Medulla oblongata (tissue), 1 donor: ENCODE results near the gene GSKIP.
A peak's percentile ranks its signal among the peaks of the same experiment; 100 is the strongest.

Source experiments
- DNase-seq: peaks from one replicate; pipeline ENCODE4 v3.0.0-alpha.2; 2015; ENCODE audit errors: extremely low spot score

GSKIP gene

GRCh38 chr14:96417254-96417653 is 53.9 kb downstream of the GSKIP start:
- DNase-seq = no peak

GRCh38 chr14:96418075-96418474 is 54.7 kb downstream of the GSKIP start:
- no peak for DNase-seq

GRCh38 chr14:96421236-96421635 is 57.9 kb downstream of the GSKIP start:
- DNase-seq = no peak

DNA sequence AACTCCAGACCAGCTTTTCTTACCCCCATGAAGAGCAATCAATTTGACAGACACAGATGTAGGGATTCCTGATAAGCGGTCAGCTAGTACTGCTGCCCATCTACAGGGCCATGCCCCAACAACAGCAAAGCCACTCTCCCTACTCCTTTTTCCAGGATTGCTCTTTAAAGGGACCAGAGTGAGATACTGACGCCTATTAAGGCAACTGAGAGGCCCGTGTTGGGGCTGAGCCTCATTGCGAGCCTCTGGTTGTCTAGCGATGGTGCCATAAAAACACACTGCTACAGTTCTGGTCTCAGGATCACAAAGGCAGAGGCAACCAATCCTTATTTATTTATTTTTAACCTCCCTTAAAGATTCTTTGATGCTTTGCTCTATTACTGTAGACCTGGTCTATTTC is 59.7 kb downstream of the GSKIP start:
- DNase-seq = no peak

GRCh38 chr14:96423446-96424108 is 60.3 kb downstream of the GSKIP start:
- DNase-seq = no peak

GRCh38 chr14:96424109-96424989 is 61.0 kb downstream of the GSKIP start:
- DNase-seq = peak; percentile 91

- DNase-seq = no peak
Measured at GRCh38 chr14:96434040-96434439, 70.7 kb downstream of the GSKIP start.
